GM18499 (cell line): ENCODE measurements around the gene C1GALT1C1.
"Not testable (repeated sequence)": the region's sequence is repeated elsewhere in the genome, so short reads cannot be mapped to it uniquely, and the experiment has no call there.

Experiments used
- ATAC-seq: cut with Tn5 transposase; IDR thresholded peaks from one replicate; pipeline ENCODE4 v1.9.1; 2021; ENCODE audit warnings: moderate number of reproducible peaks; ENCODE audit not compliant: insufficient read depth, unreplicated experiment

C1GALT1C1 gene

DNA sequence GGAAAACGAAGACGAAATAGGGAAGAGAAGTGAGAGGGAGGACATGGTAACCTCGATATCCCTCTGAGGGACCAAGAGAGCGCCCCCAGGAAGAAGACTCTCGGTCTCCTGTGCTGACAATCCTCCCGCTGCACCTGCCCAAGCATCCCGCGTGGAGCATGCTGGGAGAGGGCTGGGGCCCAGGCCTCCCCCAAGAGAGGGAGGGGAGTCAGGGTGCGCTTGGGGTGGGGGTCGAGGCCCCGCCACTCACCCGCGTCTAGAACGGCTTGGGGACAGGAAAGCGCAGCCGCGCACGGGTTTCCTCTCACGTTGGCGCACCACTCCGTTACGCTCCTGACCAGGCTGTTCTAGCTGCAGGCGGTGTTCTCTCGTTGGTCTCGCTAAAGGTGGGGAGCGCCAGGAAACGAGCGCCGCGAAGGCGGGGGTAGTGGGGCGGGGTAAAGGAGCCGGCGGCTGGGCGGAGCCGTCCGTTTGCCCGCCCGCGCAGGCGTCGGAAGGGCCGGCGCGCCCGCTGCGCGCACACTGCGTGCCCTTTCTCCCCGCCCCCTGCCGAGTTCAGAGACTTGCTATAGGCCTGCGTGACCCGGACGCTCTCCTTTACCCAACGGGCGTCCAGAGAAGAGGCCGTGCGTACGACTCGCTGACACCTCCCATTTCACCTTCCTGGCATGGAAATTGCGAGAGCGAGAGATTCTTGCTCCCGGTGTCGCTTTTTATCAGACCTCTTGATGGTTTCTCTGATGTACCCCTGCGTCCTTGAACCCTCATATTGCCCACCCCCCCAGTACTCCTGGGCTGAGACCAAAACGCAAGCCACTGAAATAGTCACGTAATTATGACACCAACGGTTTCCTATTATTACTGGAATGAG, at the start of gene C1GALT1C1:
C1GALT1C1 (minus strand) TSS at position 388 of the 871 bp plus-strand sequence. CDS start 2,888 bp downstream, outside the sequence.
- peak; percentile 85 for ATAC-seq

GRCh38 chrX:120677004-120677652, 47.3 kb upstream of the C1GALT1C1 start:
- no peak for ATAC-seq

GRCh38 chrX:120672841-120673530, 43.1 kb upstream of the C1GALT1C1 start:
- no peak for ATAC-seq

DNA sequence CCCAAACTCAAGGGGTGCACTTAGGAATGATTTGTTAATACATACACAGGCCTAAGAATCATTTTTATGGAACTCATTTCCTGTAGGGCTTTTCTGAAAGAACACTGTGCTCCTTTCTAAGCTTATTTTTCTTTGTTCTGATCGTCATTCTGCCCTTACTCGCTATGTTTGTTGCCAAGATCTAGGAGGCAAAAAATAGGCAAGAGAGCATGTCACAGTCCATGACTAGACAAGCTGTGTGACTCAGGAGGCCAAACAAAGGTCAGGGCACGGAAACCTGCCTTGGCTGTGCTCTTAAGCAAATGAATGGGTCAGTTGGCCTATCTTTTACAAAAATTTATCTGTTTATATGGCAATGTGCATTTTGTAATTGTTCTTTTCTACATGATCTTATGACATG, 42.5 kb upstream of the C1GALT1C1 start:
- no peak for ATAC-seq

GRCh38 chrX:120671963-120672362, 42.1 kb upstream of the C1GALT1C1 start:
- no peak for ATAC-seq

GRCh38 chrX:120668357-120668756, 38.5 kb upstream of the C1GALT1C1 start:
- ATAC-seq, result no peak

DNA sequence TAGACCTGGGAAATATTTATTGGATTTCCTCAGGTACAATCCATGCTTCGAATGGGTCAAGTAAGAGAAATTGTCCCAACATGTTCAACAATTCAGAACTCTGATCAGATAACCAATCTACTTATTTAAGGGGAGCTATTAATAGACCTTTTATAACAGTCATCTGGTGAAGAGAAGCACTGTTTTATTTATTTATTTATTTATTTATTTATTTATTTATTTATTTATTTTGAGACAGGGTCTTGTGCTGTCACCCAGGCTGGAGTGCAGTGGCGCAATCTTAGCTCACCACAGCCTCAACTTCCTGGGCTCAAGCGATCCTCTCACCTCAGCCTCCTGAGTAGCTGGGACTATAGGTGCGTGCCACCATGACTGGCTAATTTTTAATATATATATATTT, 34.7 kb upstream of the C1GALT1C1 start:
- ATAC-seq, result not testable (repeated sequence)

DNA sequence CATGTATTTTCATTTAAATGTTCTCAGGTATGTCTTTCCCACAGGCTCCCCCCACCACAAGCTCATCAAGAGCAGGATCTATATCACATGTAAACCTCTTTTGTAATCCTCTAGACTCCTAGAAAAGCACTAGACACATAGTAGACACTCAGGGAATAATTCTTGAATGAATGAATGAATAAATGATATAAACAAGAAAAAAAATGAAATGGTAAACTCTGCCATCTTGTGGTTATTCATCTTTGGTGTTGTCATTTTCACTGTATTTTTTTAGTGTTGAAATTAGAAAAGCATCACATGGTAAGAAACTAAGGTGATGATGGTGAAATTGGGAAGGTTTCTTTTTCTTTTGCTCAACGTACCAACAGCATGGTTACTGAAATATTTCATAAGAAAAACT, 34.2 kb upstream of the C1GALT1C1 start:
- ATAC-seq, result no peak

- ATAC-seq, result no peak
Observed at GRCh38 chrX:120662662-120663061, 32.8 kb upstream of the C1GALT1C1 start.

DNA sequence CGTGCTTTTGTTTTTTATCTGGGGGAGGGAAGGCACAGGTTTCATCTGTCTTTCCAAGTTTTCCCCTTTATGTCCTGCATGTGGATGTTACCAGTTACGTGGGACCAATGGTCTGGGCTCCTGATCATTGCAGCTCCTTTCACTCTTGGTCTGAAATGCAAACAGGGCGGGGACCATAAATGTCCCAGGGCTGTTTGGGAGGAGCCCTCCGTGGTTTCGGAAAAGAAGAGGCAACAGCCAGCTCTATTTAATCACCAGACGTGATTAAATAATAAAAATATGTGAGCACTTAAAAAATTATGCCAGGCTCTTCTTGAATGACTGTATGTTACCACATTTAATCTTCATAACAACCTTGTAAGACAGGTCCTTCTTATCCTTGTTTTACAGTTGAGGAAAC, 30.8 kb upstream of the C1GALT1C1 start:
- ATAC-seq, result no peak

DNA sequence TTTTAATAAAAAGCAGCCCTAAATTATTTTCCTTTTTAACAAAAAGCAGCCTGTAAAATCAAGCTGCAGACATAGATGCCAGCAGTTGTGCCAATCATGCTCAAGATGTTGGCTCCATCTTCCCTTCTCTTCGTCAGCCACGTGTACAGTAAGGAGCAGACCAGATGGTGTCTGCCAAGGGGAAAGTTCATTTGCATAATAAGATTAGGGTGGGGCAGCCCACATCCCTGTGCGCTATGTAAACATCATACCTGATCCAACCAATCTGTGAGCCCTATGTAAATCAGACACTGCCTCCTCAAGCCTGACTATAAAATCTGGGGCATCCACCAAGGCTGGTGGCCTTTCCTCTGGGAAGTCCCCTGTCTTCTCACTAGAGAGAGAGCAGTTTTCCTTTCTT, 23.1 kb upstream of the C1GALT1C1 start:
- no peak for ATAC-seq

DNA sequence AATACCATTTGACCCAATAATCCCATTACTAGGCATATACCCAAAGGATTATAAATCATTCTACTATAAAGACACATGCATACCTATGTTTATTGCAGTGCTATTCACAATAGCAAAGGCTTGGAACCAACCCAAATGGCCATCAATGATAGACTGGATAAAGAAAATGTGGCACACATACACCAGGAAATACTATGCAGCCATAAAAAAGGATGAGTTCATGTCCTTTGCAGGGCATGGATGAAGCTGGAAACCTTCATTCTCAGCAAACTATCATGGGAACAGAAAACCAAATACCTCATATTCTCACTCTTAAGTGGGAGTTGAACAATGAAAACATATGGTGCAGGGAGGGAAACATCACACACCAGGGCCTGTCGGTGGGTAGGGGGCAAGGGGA, 22.4 kb upstream of the C1GALT1C1 start:
- ATAC-seq, result not testable (repeated sequence)

GRCh38 chrX:120647127-120647526, 17.3 kb upstream of the C1GALT1C1 start:
- ATAC-seq, result no peak

GRCh38 chrX:120642871-120643270, 13.0 kb upstream of the C1GALT1C1 start:
- no peak for ATAC-seq

DNA sequence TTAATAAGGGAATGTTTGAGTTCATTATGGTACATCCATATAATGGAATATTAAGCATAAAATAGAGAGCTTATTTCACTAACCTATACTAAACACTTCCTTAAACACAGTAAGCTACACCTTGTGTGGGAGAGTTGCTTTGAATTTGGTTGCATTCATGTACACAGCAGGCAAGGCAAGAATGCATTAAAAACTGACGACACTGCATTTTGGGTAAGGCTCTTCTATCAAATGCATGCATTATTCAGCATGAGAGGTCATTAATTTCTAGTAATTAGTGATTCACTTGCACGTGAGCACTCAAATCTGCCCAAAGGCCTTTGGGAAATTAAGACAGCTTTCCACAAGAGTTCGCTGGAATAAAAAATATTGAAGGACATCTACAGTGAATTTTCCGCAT, 8.8 kb upstream of the C1GALT1C1 start:
- ATAC-seq, result no peak

GRCh38 chrX:120625371-120625770, 4.5 kb downstream of the C1GALT1C1 start:
- no peak for ATAC-seq

GRCh38 chrX:120617996-120618630, 11.7 kb downstream of the C1GALT1C1 start:
- ATAC-seq, result peak; percentile 48

- no peak for ATAC-seq
Observed at GRCh38 chrX:120614816-120615215, 15.0 kb downstream of the C1GALT1C1 start.

DNA sequence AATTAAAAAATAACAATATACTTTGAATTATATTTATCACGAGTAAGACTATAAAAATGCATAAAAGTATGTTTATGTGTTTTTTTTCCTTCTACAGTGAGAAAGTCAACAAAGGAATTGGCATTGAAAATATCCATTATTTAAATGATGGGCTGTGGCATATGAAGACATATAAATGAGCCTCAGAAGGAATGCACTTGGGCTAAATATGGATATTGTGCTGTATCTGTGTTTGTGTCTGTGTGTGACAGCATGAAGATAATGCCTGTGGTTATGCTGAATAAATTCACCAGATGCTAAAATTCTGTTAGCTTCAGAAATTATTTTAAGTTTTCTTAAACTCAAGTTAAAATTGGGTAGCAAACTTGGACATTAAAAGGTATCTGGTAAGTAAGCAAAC, 17.8 kb downstream of the C1GALT1C1 start:
- no peak for ATAC-seq

DNA sequence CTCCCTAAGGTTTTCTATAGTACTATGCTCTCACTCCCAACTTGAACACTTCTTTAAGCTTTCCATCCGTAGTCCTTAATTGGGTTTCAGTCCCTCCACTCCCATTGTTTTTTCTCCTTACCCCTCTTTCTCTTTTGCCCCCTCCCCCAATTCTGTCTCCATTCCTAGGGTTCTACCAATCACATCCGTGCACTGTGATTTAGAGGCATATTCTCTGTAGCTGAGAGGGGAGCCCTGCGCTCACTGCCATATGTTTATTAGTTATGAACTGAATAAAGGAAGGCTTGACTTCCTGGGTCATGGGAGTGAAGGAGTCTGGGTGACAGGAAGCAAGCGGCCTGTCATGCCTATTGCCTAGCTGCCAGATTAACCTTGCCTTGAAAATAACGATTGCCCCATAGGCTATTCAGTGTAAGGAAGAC, 25.5 kb downstream of the C1GALT1C1 start:
- ATAC-seq, result no peak
